ENCODE results near the gene ZNF451.
"Not testable (repeated sequence)": the region's sequence is repeated elsewhere in the genome, so short reads cannot be mapped to it uniquely, and the experiment has no call there.

ZNF451 gene

GRCh38 chr6:57089687-57090457, at the start of gene ZNF451:
ZNF451 (plus strand) TSS chr6:57090188; CDS start chr6:57090254, 66 bp downstream.
- peak; percentile 96 to 98 for DNase-seq

- DNase-seq = not testable (repeated sequence)
Observed at GRCh38 chr6:57044061-57044460, 45.9 kb upstream of the ZNF451 start.

GRCh38 chr6:57044568-57044967, 45.4 kb upstream of the ZNF451 start:
- DNase-seq = no peak

GRCh38 chr6:57046332-57047256, 43.4 kb upstream of the ZNF451 start, which contains the start of gene KIAA1586:
KIAA1586 (plus strand) TSS chr6:57046693; CDS start chr6:57046756, 63 bp downstream.
- DNase-seq = peak; percentile 93 to 94

- not testable (repeated sequence) for DNase-seq
Observed at GRCh38 chr6:57047257-57047585, 42.8 kb upstream of the ZNF451 start.

- DNase-seq = not testable (repeated sequence)
Observed at GRCh38 chr6:57047859-57048258, 42.1 kb upstream of the ZNF451 start.

- DNase-seq = no peak
Observed at GRCh38 chr6:57048577-57048976, 41.4 kb upstream of the ZNF451 start.

GRCh38 chr6:57063847-57064246, 26.1 kb upstream of the ZNF451 start:
- DNase-seq = no peak

- DNase-seq = no peak
Observed at GRCh38 chr6:57064809-57065208, 25.2 kb upstream of the ZNF451 start.

- no peak for DNase-seq
Observed at GRCh38 chr6:57068061-57068460, 21.9 kb upstream of the ZNF451 start.

GRCh38 chr6:57069228-57069627, 20.8 kb upstream of the ZNF451 start:
- DNase-seq = no peak

GRCh38 chr6:57069920-57070331, 20.1 kb upstream of the ZNF451 start:
- no peak for DNase-seq

GRCh38 chr6:57072108-57072507, 17.9 kb upstream of the ZNF451 start:
- DNase-seq = no peak

- DNase-seq = no peak
Observed at GRCh38 chr6:57074383-57074782, 15.6 kb upstream of the ZNF451 start.

GRCh38 chr6:57075092-57075491, 14.9 kb upstream of the ZNF451 start:
- no peak for DNase-seq

GRCh38 chr6:57078531-57079207, 11.3 kb upstream of the ZNF451 start:
- DNase-seq = no peak

- no peak for DNase-seq
Observed at GRCh38 chr6:57085471-57085870, 4.5 kb upstream of the ZNF451 start.

- DNase-seq = no peak
Observed at GRCh38 chr6:57086843-57087242, 3.1 kb upstream of the ZNF451 start.

GRCh38 chr6:57087916-57088315, 2.1 kb upstream of the ZNF451 start:
- no peak for DNase-seq

GRCh38 chr6:57089265-57089664, 723 bp upstream of the ZNF451 start:
- DNase-seq = no peak

- DNase-seq = not testable (repeated sequence)
Observed at GRCh38 chr6:57090458-57091067, 575 bp downstream of the ZNF451 start.

GRCh38 chr6:57091375-57091774, 1.4 kb downstream of the ZNF451 start:
- not testable (repeated sequence) for DNase-seq

GRCh38 chr6:57094689-57095088, 4.7 kb downstream of the ZNF451 start:
- DNase-seq = no peak

Measured in NCI-H2081 (cell line).